KMS-11 (cell line): ENCODE data around the gene WFDC1.

Experiments used
- H2AFZ ChIP-seq: fragments of 200-600 bp; sonication (generic); 2 replicates; pipeline ENCODE4 v1.6.1; 2016; ENCODE audit warnings: antibody characterized with exemption, mixed run types, low read depth
- H3K27ac ChIP-seq: fragments of 200-600 bp; sonication (generic); 2 replicates; pipeline ENCODE4 v1.6.1; 2016; ENCODE audit warnings: mild to moderate bottlenecking, mixed run types
- H3K27me3 ChIP-seq: fragments of 200-600 bp; sonication (generic); 2 replicates; pipeline ENCODE4 v1.6.1; 2017; ENCODE audit warnings: mild to moderate bottlenecking, low read depth, mixed run types, moderate library complexity; ENCODE audit not compliant: insufficient read depth
- H3K36me3 ChIP-seq: fragments of 200-600 bp; sonication (generic); 2 replicates; pipeline ENCODE4 v1.6.1; 2017; ENCODE audit warnings: mild to moderate bottlenecking, mixed run types; ENCODE audit not compliant: insufficient read depth
- H3K4me1 ChIP-seq: fragments of 200-600 bp; sonication (generic); 2 replicates; pipeline ENCODE4 v1.6.1; 2016; ENCODE audit warnings: mild to moderate bottlenecking, low read depth, mixed run types; ENCODE audit not compliant: poor library complexity, severe bottlenecking
- H3K4me2 ChIP-seq: fragments of 200-600 bp; sonication (generic); 2 replicates; pipeline ENCODE4 v1.7.0; 2016; ENCODE audit warnings: mild to moderate bottlenecking, mixed run types
- H3K4me3 ChIP-seq: fragments of 200-600 bp; sonication (generic); IDR thresholded peaks from 2 replicates; pipeline ENCODE4 v1.6.1; 2017; ENCODE audit warnings: low read depth, low read length, mixed read lengths; ENCODE audit not compliant: insufficient read depth
- H3K79me2 ChIP-seq: fragments of 200-600 bp; sonication (generic); 2 replicates; pipeline ENCODE4 v1.6.1; 2016; ENCODE audit warnings: low read depth, mixed run types; ENCODE audit not compliant: insufficient read depth
- H3K9ac ChIP-seq: fragments of 200-600 bp; sonication (generic); 2 replicates; pipeline ENCODE4 v1.6.1; 2016; ENCODE audit warnings: mild to moderate bottlenecking, mixed run types
- H4K20me1 ChIP-seq: fragments of 200-600 bp; sonication (generic); 2 replicates; pipeline ENCODE4 v1.6.1; 2016; ENCODE audit warnings: mild to moderate bottlenecking, mixed run types; ENCODE audit not compliant: insufficient read depth
- TF ChIP-seq, protein P1 (sequence below): fragments of 200-600 bp; sonication (generic); conservative IDR thresholded peaks from 2 replicates; pipeline ENCODE4 v1.6.1; 2017; ENCODE audit warnings: low read depth, mild to moderate bottlenecking, antibody characterized with exemption, low read length, moderate library complexity, mixed read lengths

The WFDC1 gene

DNA sequence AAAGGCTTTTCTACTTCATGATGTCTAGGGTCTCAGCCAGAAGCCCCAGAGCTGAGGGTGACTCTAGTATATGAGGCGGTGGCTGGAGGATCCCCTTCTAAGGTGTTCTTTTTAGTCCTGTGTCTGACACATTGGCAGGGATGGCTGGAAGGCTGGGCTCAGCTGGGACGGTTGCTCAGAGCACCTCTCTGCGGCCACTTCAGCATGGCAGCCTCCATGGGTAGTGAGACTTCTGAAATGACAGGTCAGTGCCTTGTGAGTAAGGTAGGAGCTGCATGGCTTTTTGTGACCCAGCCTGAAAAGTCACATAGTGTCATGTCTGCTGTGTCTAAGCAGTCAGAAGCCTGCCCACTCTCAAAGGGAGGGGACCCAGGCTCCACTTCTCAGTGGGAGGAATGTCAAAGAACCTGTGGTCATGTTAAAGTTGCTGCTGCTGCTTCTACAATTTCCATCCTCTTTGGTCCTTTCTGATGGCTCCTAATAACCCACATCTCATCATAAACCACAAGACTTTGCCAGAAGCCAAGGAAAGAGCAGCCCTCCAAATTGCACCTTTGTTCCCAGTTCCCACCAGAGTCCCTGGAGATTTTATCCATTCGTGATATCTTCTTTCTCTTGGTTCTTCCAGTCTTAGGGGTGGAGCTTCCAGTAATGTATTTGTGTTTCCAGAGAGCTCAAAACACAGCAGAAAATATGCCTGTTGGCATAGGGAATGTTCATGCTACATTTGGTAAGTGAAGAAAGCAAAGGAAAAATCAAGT, 39.4 kb upstream of the WFDC1 start:
- no peaks in the 10 kb centered on the region for H4K20me1 ChIP-seq
- no peak overlapping the region for H2AFZ ChIP-seq
- TF ChIP-seq, protein P1, sequence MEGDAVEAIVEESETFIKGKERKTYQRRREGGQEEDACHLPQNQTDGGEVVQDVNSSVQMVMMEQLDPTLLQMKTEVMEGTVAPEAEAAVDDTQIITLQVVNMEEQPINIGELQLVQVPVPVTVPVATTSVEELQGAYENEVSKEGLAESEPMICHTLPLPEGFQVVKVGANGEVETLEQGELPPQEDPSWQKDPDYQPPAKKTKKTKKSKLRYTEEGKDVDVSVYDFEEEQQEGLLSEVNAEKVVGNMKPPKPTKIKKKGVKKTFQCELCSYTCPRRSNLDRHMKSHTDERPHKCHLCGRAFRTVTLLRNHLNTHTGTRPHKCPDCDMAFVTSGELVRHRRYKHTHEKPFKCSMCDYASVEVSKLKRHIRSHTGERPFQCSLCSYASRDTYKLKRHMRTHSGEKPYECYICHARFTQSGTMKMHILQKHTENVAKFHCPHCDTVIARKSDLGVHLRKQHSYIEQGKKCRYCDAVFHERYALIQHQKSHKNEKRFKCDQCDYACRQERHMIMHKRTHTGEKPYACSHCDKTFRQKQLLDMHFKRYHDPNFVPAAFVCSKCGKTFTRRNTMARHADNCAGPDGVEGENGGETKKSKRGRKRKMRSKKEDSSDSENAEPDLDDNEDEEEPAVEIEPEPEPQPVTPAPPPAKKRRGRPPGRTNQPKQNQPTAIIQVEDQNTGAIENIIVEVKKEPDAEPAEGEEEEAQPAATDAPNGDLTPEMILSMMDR = no peak
- H3K79me2 ChIP-seq = no peaks in the 10 kb centered on the region
- no peak overlapping the region for H3K27ac ChIP-seq
- H3K4me1 ChIP-seq = no peaks in the 10 kb centered on the region
- no peak overlapping the region for H3K9ac ChIP-seq
- H3K4me2 ChIP-seq = no peak overlapping the region
- H3K36me3 ChIP-seq = no peaks in the 10 kb centered on the region
- no peak overlapping the region for H3K4me3 ChIP-seq
- peaks cover 30% of the 10 kb centered on the region; the same call in 1 of the 2 replicates for H3K27me3 ChIP-seq

DNA sequence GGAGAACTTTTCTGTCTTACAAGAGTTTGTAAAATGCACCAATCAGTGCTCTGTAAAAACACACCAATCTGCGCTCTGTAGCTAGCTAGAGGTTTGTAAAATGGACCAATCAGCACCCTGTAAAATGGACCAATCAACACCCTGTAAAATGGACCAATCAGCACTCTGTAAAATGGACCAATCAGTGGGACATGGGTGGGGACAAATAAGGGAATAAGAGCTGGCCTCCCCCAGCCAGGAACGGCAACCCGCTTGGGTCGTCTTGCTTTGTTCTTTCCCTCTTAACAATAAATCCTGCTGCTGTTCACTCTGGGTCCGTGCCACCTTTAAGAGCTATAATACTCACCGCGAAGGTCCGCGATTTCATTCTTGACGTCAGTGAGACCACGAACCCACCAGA, 36.4 kb upstream of the WFDC1 start:
- Histone ChIP-seq H3K36me3 (no peaks in the 10 kb centered on the region), H3K4me1 (no peaks in the 10 kb centered on the region), H3K4me2 (no peak overlapping the region), H3K27me3 (peaks cover 26% of the 10 kb centered on the region; the same call in 1 of the 2 replicates), H3K9ac (no peak overlapping the region), H3K79me2 (no peaks in the 10 kb centered on the region), H2AFZ (no peak overlapping the region), H3K27ac (no peak overlapping the region), H4K20me1 (no peaks in the 10 kb centered on the region), H3K4me3 (no peak overlapping the region)
- TF ChIP-seq, protein P1 = no peak

DNA sequence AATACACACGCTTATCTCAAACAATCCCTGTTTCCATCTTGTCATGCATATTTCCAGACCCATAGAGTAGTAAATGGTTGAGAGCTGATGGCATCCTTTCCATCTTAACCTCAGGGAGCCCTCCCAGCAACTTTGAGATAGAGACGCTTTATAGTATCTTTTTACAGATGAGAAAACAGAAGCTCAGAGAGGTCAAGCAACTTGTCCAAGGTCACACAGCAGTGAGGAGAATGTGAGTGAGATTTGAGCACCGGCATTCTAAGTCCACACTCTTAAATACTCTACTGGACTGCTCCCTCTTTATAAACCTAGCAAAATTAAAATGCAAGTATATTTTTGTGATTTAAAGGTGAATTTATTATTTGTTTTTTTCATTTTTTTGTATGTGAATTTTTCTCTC, 35.0 kb upstream of the WFDC1 start:
- Histone ChIP-seq H3K9ac (no peak overlapping the region), H3K27ac (no peak overlapping the region), H4K20me1 (no peaks in the 10 kb centered on the region), H3K4me2 (no peak overlapping the region), H2AFZ (no peak overlapping the region), H3K4me1 (no peaks in the 10 kb centered on the region), H3K36me3 (no peaks in the 10 kb centered on the region), H3K27me3 (peaks cover 24% of the 10 kb centered on the region; the same call in 1 of the 2 replicates), H3K79me2 (no peaks in the 10 kb centered on the region), H3K4me3 (no peak overlapping the region)
- TF ChIP-seq, protein P1 = no peak

DNA sequence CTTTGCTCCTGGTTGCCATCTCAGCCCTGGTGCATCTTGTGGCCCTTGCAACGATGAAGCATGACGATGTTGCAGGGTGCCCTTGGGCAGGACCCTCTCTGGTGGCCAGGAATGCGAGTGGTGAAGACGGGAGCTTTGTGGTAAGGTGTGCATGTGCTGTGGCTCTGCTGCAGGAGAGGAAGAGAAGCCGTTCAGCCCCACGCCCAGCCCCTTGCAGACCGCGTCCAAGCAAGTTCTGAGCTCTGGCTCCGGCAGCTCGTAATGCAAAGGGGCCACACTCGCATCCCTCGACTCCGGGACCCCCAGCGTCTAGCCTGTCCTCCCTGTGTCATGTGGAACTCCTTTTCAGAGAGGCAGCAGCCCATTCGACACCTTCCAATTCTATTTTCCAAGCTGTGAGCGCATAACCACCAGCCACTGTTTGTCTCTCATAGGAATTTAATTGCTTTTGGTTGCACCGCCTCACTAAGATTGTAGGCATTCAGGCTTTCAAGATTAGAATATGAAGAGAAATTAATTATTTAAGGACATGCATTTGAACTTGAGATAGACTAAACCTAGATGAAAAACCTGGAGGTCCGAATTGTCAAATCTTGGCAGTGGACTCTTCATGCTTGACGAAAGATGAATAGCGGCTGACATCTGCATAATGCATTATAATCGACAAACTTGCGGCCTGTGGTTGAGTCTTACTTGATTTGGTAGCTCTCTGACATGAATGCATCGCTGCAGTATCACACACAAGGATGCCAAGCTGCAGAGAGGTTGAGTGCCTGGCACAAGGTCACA, 33.7 kb upstream of the WFDC1 start:
- Histone ChIP-seq H3K27ac (no peak overlapping the region), H3K79me2 (no peaks in the 10 kb centered on the region), H3K4me2 (no peak overlapping the region), H3K4me3 (no peak overlapping the region), H3K4me1 (no peaks in the 10 kb centered on the region), H3K9ac (no peak overlapping the region), H3K36me3 (no peaks in the 10 kb centered on the region), H2AFZ (no peak overlapping the region), H3K27me3 (peaks cover 27% of the 10 kb centered on the region; the same call in 1 of the 2 replicates), H4K20me1 (no peaks in the 10 kb centered on the region)
- TF ChIP-seq, protein P1 = no peak
